Measurements from ENCODE around the gene KISS1R.

KISS1R gene

DNA sequence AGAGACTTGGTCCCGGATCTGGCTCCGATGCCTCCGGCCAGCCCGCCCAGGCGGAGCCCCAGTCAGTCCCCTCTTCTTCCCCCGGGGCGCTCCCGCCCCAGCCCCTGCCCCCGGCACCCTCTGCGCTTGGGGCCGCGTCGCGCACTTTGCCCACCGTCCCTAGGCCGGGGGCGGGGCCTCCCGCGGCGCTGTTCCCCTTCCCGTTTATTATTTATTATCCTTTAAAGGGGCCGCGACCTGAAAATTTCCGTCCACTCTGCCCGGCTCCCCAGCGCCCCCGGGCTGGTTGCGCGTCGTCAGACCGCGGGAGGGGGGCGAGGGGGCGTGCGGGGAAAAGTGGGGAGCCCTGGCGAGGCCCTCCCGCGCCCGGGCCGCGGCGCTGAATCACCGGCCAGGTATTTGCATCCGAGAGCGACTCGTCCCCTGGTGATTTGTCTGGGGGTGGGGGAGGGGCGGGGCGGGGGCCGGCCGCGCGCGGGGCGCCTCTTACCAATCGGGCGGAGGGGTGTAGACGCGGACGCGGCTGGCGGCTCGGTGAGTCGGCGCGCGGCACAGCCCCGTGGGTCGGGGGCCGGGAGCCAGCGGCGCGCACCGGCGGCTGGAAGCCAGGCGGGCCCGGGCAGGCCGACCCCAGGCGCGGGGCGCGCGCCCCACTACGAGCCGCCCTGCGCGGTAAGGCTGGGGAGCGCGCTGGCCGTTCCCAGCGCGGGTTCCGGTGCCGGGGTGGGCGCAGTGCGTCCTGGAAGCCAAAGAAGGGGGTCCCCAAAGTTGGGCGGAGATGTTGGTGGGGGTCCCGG, 8.6 kb downstream of the KISS1R start, which contains the start of gene ARID3A:
TSS of gene ARID3A (plus strand) at position 510 of the 797 bp plus-strand sequence. CDS start 3,494 bp downstream, outside the sequence.
- TF ChIP-seq, protein P1, sequence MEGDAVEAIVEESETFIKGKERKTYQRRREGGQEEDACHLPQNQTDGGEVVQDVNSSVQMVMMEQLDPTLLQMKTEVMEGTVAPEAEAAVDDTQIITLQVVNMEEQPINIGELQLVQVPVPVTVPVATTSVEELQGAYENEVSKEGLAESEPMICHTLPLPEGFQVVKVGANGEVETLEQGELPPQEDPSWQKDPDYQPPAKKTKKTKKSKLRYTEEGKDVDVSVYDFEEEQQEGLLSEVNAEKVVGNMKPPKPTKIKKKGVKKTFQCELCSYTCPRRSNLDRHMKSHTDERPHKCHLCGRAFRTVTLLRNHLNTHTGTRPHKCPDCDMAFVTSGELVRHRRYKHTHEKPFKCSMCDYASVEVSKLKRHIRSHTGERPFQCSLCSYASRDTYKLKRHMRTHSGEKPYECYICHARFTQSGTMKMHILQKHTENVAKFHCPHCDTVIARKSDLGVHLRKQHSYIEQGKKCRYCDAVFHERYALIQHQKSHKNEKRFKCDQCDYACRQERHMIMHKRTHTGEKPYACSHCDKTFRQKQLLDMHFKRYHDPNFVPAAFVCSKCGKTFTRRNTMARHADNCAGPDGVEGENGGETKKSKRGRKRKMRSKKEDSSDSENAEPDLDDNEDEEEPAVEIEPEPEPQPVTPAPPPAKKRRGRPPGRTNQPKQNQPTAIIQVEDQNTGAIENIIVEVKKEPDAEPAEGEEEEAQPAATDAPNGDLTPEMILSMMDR (IDR thresholded peaks at IDR 0.05; ENCODE audit: low read depth, low read length): no peak
- DNase-seq (ENCODE audit: low read depth, low spot score): peak; percentile 91
- in situ Hi-C loops (cut with HindIII; ENCODE audit: low sequenced_read_pairs): no loop called here
- H3K4me3 ChIP-seq (ENCODE audit: low read depth, low read length): peak within 1 kb of the TSS; percentile 92

DNA sequence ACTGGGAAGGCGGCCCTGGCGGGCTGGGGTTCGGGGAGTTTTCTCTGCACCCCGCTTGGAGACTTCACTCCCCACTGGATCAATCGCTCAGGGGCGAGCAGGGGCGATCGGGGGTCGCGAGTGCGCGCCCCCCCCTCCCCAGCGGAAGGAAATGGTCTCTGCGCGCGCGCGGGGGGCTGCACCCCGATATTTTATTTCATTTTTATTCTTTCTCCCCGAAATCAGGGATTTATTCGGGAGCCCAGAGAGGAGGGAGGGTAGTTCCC, 9.1 kb downstream of the KISS1R start:
- in situ Hi-C loops (cut with HindIII; ENCODE audit: low sequenced_read_pairs): no loop called here
- TF ChIP-seq, protein P1 (IDR thresholded peaks at IDR 0.05; ENCODE audit: low read depth, low read length): no peak
- DNase-seq (ENCODE audit: low read depth, low spot score): no peak
- H3K4me3 ChIP-seq (ENCODE audit: low read depth, low read length): peak overlapping the region; percentile 92

DNA sequence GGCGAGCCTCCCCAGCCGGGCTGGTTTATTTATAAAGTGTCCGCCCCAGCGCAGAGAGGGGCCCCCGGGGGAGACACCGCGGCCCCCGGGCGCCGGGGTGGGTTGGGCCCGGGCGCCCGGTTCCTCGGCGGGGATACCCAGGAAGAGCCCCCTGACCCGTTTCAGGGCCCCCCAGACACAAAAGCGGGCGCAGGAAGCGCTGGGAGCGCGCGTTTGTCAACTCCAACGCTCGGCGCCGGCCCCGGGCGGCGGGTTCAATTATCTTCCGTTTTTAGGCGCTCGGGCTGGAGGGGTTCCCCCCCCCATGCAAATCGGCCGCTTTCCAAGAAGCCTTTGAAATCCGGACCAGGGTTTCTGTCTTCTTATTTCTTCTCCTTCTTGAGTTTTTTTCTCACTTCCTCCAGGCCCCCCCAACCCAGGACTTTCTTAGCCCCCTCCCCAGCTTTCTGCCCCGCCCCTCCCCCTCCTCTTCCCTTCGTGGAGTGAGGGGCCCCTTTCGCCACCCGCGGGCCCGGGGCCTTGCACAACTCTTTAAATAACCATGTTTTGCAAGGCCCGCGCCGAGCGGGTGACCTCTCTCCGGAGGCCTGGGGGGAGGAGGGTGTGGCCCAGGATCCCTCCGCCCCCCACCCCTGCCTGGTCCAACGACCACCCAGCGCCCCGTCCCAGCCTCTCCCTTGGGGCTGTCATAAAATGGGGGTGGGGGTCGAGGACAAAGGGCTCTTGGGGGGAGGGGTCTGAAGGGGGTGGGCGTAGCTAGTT, 9.6 kb downstream of the KISS1R start:
- peak overlapping the region; percentile 92 for H3K4me3 ChIP-seq (ENCODE audit: low read depth, low read length)
- in situ Hi-C loops (cut with HindIII; ENCODE audit: low sequenced_read_pairs): no loop called here
- TF ChIP-seq, protein P1 (IDR thresholded peaks at IDR 0.05; ENCODE audit: low read depth, low read length): no peak
- DNase-seq (ENCODE audit: low read depth, low spot score): peak; percentile 39

DNA sequence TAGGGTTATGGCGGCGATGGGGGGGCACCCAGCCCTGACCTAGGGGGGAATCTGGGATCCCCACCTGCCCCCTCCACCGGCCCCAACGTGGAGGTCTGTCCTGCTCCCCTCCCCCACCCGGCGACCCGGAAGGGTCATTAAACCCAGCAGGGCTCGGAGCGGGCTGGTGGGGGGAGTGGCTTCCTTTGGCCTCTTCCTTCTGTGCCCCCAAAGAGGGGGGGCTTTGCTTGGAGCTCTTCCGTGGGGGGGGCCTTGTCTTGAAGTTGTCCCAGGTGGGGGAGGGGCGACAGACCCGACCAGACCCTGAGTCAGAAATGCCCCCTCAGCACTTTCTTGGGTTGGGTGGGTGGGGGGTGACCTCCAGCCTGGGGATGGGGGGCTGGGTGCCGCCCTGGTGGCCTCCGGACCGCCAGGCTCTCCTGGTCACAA, 10.2 kb downstream of the KISS1R start:
- in situ Hi-C loops (cut with HindIII; ENCODE audit: low sequenced_read_pairs): no loop called here
- peak overlapping the region; percentile 92 for H3K4me3 ChIP-seq (ENCODE audit: low read depth, low read length)
- DNase-seq (ENCODE audit: low read depth, low spot score): no peak
- TF ChIP-seq, protein P1 (IDR thresholded peaks at IDR 0.05; ENCODE audit: low read depth, low read length): no peak

DNA sequence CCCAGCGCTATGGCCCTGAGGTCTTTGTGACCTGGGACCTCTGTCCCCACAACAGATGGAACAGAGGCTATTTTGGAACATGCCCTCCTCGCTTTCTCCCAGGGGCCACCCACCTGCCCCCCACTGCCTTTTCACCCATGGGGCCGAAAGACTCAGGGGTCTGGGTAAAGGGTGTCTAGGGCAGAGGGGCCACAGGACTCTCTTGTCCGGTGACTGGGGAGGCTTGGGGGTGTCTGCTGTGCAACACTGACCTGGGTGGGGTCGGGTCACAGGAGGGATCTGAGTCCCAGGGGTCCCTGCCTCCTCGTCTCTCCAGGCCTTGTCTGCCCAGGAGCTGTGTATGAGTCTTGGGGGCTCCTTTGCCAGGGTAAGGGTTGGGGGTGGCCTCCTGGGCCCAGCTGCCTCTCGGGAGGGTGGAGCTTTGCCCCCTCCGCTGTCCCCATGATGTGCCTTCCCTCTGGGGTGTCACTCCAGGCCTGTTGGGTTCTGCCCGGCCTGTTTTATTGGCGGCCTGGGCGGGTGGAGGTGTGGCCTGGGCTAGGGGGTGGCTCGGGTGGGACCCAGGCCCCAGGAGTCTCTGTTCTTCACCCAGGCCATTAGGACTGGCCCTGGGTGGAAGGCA, 10.8 kb downstream of the KISS1R start:
- peak overlapping the region; percentile 92 for H3K4me3 ChIP-seq (ENCODE audit: low read depth, low read length)
- in situ Hi-C loops (cut with HindIII; ENCODE audit: low sequenced_read_pairs): no loop called here
- TF ChIP-seq, protein P1 (IDR thresholded peaks at IDR 0.05; ENCODE audit: low read depth, low read length): no peak
- no peak for DNase-seq (ENCODE audit: low read depth, low spot score)

DNA sequence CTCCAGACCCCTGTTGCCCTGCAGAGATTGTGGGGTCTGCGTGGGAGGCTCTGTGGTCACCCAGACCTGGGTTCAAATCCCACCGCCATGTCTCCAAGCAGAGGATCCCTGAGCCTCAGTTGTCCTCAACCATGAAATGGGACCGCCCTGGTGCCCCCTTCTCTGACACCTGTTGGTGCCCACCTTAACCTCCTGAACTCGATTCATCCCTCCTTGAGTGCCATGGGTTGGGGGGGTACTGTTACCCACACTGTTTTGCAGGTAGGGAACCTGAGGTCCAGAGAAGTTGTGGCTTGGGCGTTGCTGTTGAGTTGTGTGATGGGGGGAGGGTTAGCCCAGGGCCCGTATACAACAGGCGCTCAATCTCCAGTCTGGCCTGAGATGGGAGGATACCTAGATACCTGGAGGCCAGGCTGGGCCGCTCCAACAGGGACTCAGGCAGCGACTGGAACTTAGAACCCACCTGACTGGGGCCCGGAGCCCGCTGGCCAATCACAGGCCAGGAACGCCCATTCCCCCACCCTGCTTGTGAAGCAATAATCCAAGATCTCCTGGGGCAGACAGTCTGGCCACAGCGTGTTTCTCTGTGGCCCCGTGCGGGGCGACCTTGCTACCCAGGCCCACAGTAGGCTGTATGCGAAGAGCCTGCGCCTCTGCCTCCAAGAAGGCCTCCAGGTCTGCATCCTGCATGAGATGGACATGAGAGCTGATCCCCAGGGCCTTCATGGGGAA, 11.5 kb downstream of the KISS1R start:
- TF ChIP-seq, protein P1 (IDR thresholded peaks at IDR 0.05; ENCODE audit: low read depth, low read length): no peak
- in situ Hi-C loops (cut with HindIII; ENCODE audit: low sequenced_read_pairs): no loop called here
- H3K4me3 ChIP-seq (ENCODE audit: low read depth, low read length): no peak overlapping the region
- no peak for DNase-seq (ENCODE audit: low read depth, low spot score)
